Body of pancreas (tissue), 4 donors: ENCODE results near the gene MTR. TPM values are rescaled to one million over a fixed set of nuclear protein-coding genes. Genes with fewer than 3 reads are reported as not detected.

Source experiments
- ATAC-seq: fragments of 150-250 bp; one replicate; pipeline ENCODE4 v1.9.1; 2016
- DNase-seq, 4 donors: peaks; one replicate each; pipeline ENCODE4 v3.0.0-alpha.2; 2019
- H3K27ac ChIP-seq, 4 donors: fragments of 200-600 bp; sonication (generic); 1 replicate in 3 of 4; 2 replicates in 1 of 4; pipeline versions ENCODE4 v1.5.1 to v1.6.1; 2016 to 2019; ENCODE audit warnings: mild to moderate bottlenecking in 1 of 4, mixed read lengths in 1 of 4, moderate library complexity in 1 of 4
- H3K27me3 ChIP-seq, 2 donors: fragments of 200-600 bp; sonication (generic); one replicate each; pipeline ENCODE4 v1.6.0; 2016; ENCODE audit warnings: mild to moderate bottlenecking in 1 of 2
- H3K36me3 ChIP-seq, 2 donors: fragments of 200-600 bp; sonication (generic); replicated peaks in 1 of 2; 2 replicates each; pipeline ENCODE4 v1.5.1; 2016; ENCODE audit warnings: low read depth in 2 of 2; ENCODE audit not compliant: insufficient read depth in 1 of 2
- H3K4me1 ChIP-seq: fragments of 200-600 bp; sonication (generic); one replicate; pipeline ENCODE4 v1.6.0; 2016
- H3K4me3 ChIP-seq, 2 donors: fragments of 200-600 bp; sonication (generic); 1 replicate in 1 of 2; 2 replicates in 1 of 2; pipeline ENCODE4 v1.5.1; 2016 to 2019
- H3K9me3 ChIP-seq, 3 donors: fragments of 200-600 bp; sonication (generic); 1 replicate in 2 of 3; 2 replicates in 1 of 3; pipeline ENCODE4 v1.5.1; 2016
- POLR2A ChIP-seq, 3 donors: fragments of 450-650 bp; IDR thresholded peaks; one replicate each; pipeline ENCODE4 v1.6.1; 2016; ENCODE audit warnings: antibody characterized with exemption in 3 of 3, mild to moderate bottlenecking in 2 of 3
- WGBS, 2 donors: methylation state at CpG; one replicate each; pipeline ENCODE4 v1.1.5; 2017; 5-methylcytosine and 5-hydroxymethylcytosine counted together
- intact Hi-C: fragments of 100-400 bp; cut with DNase I; formaldehyde crosslinking; loops from one replicate; pipeline ENCODE4 v1.15.1; 2023
- total RNA-seq, 2 donors: library from RNA; depleted of rRNA; stranded (reverse); fragments of >200 nt; gene quantifications; one replicate each; pipeline ENCODE4 v1.1.0, GENCODE V29; 2016
- TF ChIP-seq, protein P1 (sequence below), 7 experiments: fragments of 450-650 bp in 4 of 7; fragments of 200-600 bp in 3 of 7; sonication (generic) in 3 of 7; IDR thresholded peaks; one replicate each; pipeline ENCODE4 v1.5.1; 2016 to 2019; ENCODE audit warnings: antibody characterized with exemption in 7 of 7

Gene MTR
- total RNA-seq, 2 donors from 2014 or later, result 26.7 to 29.8 TPM

DNA sequence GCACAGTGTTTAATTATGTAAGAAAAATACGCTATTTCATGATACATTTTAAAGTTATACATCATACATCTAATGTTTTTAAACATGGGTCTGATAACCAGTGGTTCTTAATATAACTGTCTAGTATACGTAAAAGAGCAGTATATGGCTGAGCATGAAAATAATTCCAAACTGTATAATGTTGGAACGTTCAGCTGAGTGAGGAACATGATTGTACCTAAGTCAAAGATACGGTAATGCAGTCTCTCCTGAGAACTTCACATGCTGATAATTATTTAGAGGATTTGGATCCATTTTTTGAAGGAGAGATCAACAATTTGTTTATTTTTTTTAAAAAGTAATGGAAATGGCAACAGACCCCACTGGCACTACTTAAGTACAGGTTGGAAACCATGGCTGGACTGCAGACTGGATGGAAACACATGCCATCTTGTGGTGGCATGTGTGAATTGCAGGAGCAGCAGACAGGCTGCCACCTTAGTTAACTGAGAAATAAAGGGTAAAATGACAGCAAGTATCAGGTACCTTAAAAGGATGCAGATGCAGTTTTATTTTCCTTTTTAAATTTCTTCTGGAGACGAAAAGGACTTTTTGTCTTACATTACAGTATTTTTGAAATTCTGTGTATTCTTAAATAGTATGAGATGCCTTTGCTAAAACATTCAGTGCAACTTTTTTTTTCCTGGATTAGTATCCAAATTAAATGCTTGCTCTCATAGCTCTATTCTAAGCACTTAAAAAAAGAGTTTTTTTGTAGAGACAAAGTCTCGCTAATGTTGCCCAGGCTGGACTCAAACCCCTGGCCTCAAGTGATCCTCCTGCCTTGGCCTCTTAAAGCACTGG lies 73.8 kb downstream of the MTR start:
- H3K36me3 ChIP-seq, result peaks cover 0 to 2% of the 10 kb centered on the region in 2 donors
- intact Hi-C loops, result no loop called here

DNA sequence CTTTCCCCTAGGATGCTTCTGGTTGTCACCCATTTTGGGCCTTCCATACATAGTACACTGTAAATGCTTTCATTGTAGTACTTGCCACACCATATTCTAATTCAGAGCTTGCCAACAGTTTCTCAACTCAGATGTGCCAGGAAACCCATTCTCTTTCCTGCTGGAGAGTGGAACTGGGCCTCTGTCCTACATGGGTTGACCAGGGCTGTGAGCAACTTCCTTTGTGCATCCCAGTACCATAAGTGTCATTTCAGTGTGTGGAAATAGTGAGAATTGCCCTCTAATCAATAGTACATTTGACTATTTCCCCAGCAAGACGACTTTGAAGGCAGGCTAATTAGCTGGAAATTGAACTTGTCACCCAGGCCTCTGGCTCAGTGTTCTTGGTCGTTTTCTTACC lies 74.8 kb downstream of the MTR start:
- DNase-seq (no peak), ATAC-seq (no peak)
- no peaks in the 10 kb centered on the region for H3K9me3 ChIP-seq
- H3K27me3 ChIP-seq, result no peaks in the 10 kb centered on the region
- WGBS, 2 donors, result 57 to 62% methylated on average over 2 of the region's 2 CpGs
- no peak overlapping the region for H3K27ac ChIP-seq
- H3K4me3 ChIP-seq, result no peak overlapping the region
- TF ChIP-seq, protein P1, sequence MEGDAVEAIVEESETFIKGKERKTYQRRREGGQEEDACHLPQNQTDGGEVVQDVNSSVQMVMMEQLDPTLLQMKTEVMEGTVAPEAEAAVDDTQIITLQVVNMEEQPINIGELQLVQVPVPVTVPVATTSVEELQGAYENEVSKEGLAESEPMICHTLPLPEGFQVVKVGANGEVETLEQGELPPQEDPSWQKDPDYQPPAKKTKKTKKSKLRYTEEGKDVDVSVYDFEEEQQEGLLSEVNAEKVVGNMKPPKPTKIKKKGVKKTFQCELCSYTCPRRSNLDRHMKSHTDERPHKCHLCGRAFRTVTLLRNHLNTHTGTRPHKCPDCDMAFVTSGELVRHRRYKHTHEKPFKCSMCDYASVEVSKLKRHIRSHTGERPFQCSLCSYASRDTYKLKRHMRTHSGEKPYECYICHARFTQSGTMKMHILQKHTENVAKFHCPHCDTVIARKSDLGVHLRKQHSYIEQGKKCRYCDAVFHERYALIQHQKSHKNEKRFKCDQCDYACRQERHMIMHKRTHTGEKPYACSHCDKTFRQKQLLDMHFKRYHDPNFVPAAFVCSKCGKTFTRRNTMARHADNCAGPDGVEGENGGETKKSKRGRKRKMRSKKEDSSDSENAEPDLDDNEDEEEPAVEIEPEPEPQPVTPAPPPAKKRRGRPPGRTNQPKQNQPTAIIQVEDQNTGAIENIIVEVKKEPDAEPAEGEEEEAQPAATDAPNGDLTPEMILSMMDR (IDR thresholded peaks at IDR 0.05), result no peak
- TF ChIP-seq POLR2A (IDR thresholded peaks at IDR 0.05), result no peak
- peaks cover 0 to 2% of the 10 kb centered on the region in 2 donors for H3K36me3 ChIP-seq
- intact Hi-C loops, result no loop called here
- peaks cover 27% of the 10 kb centered on the region for H3K4me1 ChIP-seq

More for the DNA sequence above, 73.8 kb downstream of the MTR start:
- peak; percentile 52 to 69 (median 56) for DNase-seq
- H3K4me3 ChIP-seq, result no peak overlapping the region
- H3K27me3 ChIP-seq, result no peaks in the 10 kb centered on the region
- peak; percentile 65 for ATAC-seq
- H3K4me1 ChIP-seq, result peaks cover 34% of the 10 kb centered on the region
- TF ChIP-seq POLR2A (IDR thresholded peaks at IDR 0.05), result no peak
- TF ChIP-seq, protein P1 (IDR thresholded peaks at IDR 0.05), result peak; percentile 70 to 97 (median 87)
- no peaks in the 10 kb centered on the region for H3K9me3 ChIP-seq
- 73 to 76% methylated on average over 6 of the region's 6 CpGs for WGBS, 2 donors
- no peak overlapping the region for H3K27ac ChIP-seq

DNA sequence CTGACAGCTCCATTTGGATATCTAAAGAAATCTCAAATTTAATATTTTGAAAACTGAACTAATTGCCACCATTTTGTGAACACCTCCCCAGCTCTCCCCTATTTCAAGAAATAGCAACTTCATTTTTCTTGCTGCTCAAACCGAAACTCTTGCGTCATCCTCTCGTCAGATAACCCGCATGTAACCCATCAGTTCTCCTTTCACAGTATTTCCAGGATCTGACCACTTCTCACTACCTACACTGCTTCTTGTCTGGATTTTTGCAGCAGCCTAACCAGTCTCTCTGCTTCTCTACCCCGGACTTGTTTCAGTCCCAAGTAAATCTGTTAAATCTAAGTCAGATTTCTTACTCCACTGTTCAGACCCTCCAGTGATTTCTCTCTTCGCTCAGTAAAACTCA lies 75.6 kb downstream of the MTR start:
- Histone ChIP-seq H3K4me3 (no peak overlapping the region), H3K27ac (no peak overlapping the region), H3K9me3 (no peaks in the 10 kb centered on the region), H3K4me1 (peaks cover 23% of the 10 kb centered on the region), H3K27me3 (no peaks in the 10 kb centered on the region), H3K36me3 (peaks cover 0 to 2% of the 10 kb centered on the region in 2 donors)
- 71 to 85% methylated on average over 6 of the region's 6 CpGs for WGBS, 2 donors
- DNase-seq, result peak in 1 of 4 donors; percentile 36
- no peak for TF ChIP-seq POLR2A (IDR thresholded peaks at IDR 0.05)
- TF ChIP-seq, protein P1 (IDR thresholded peaks at IDR 0.05), result no peak
- intact Hi-C loops, result no loop called here
- ATAC-seq, result no peak

DNA sequence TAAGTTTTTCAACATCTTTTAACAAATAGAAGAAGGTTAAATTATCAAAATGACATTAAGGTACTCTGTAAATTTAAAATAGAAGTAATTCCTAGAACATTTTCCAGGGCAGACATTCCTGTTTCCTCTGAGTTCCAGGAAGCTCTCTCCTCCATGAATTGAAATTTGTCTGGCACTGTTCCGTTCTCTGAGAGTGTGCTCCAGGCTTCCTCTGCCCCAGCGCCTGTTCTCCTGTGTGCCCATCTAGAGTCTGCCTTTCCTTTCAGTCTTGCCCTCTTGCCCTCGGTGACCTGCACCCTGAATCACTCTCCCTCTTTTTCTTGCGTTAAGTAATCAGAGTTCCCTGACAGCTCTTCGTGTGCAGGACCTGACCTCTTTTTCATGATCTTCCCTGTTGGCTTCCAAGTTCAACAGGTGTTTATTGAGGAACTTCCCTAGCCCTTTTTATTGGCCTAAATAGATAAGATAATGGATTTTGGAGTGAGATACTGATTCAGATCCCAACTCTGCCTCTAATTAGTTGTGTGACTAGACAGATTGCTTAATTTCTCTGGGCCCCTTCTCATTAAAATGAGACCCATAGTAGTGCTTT lies 77.1 kb downstream of the MTR start:
- 52 to 58% methylated on average over 5 of the region's 5 CpGs for WGBS, 2 donors
- intact Hi-C loops, result no loop called here
- ATAC-seq (no peak), DNase-seq (no peak)
- H3K27ac ChIP-seq, result no peak overlapping the region
- H3K36me3 ChIP-seq, result peaks cover 0 to 2% of the 10 kb centered on the region in 2 donors
- peaks cover 16% of the 10 kb centered on the region for H3K4me1 ChIP-seq
- H3K4me3 ChIP-seq, result no peak overlapping the region
- TF ChIP-seq POLR2A (IDR thresholded peaks at IDR 0.05), result no peak
- TF ChIP-seq, protein P1 (IDR thresholded peaks at IDR 0.05), result no peak
- H3K27me3 ChIP-seq, result no peaks in the 10 kb centered on the region
- H3K9me3 ChIP-seq, result no peaks in the 10 kb centered on the region
